ENCODE results near the gene BAIAP2L2.

Gene BAIAP2L2

GRCh38 chr22:38129856-38130255 is 19.4 kb upstream of the BAIAP2L2 start:
- H3K9me3 ChIP-seq (ENCODE audit: control insufficient read depth in 5 of 5, low read length in 5 of 5): no peaks in the 10 kb centered on the region
- H3K4me1 ChIP-seq (ENCODE audit: control insufficient read depth in 5 of 5, insufficient read depth in 5 of 5, low read length in 5 of 5): peaks cover 0 to 13% (median 9%) of the 10 kb centered on the region in 5 donors
- H3K36me3 ChIP-seq (ENCODE audit: control insufficient read depth in 5 of 5, insufficient read depth in 5 of 5, low read length in 5 of 5): peaks cover 0 to 74% (median 67%) of the 10 kb centered on the region in 5 donors
- H3K27ac ChIP-seq (ENCODE audit: low read depth, low read length): no peak overlapping the region
- H3K27me3 ChIP-seq (ENCODE audit: control insufficient read depth in 5 of 5, insufficient read depth in 4 of 5, low read length in 5 of 5): no peaks in the 10 kb centered on the region
- H3K9ac ChIP-seq (ENCODE audit: low read length in 5 of 5): no peak overlapping the region
- no peak overlapping the region for H3K4me3 ChIP-seq (ENCODE audit: low read depth in 1 of 5, low read length in 5 of 5)

- peaks cover 0 to 76% (median 68%) of the 10 kb centered on the region in 5 donors for H3K36me3 ChIP-seq (ENCODE audit: control insufficient read depth in 5 of 5, insufficient read depth in 5 of 5, low read length in 5 of 5)
- no peak overlapping the region for H3K9ac ChIP-seq (ENCODE audit: low read length in 5 of 5)
- no peak overlapping the region for H3K4me3 ChIP-seq (ENCODE audit: low read depth in 1 of 5, low read length in 5 of 5)
- H3K4me1 ChIP-seq (ENCODE audit: control insufficient read depth in 5 of 5, insufficient read depth in 5 of 5, low read length in 5 of 5): peaks cover 0 to 13% (median 9%) of the 10 kb centered on the region in 5 donors
- H3K27ac ChIP-seq (ENCODE audit: low read depth, low read length): no peak overlapping the region
- no peaks in the 10 kb centered on the region for H3K27me3 ChIP-seq (ENCODE audit: control insufficient read depth in 5 of 5, insufficient read depth in 4 of 5, low read length in 5 of 5)
- H3K9me3 ChIP-seq (ENCODE audit: control insufficient read depth in 5 of 5, low read length in 5 of 5): no peaks in the 10 kb centered on the region
Observed at GRCh38 chr22:38129021-38129420, 18.5 kb upstream of the BAIAP2L2 start.

GRCh38 chr22:38127869-38128268 is 17.4 kb upstream of the BAIAP2L2 start:
- Histone ChIP-seq H3K27me3 (ENCODE audit: control insufficient read depth in 5 of 5, insufficient read depth in 4 of 5, low read length in 5 of 5) (no peaks in the 10 kb centered on the region), H3K4me3 (ENCODE audit: low read depth in 1 of 5, low read length in 5 of 5) (no peak overlapping the region), H3K4me1 (ENCODE audit: control insufficient read depth in 5 of 5, insufficient read depth in 5 of 5, low read length in 5 of 5) (peaks cover 0 to 13% (median 9%) of the 10 kb centered on the region in 5 donors), H3K9ac (ENCODE audit: low read length in 5 of 5) (no peak overlapping the region), H3K27ac (ENCODE audit: low read depth, low read length) (no peak overlapping the region), H3K36me3 (ENCODE audit: control insufficient read depth in 5 of 5, insufficient read depth in 5 of 5, low read length in 5 of 5) (peaks cover 0 to 67% (median 59%) of the 10 kb centered on the region in 5 donors), H3K9me3 (ENCODE audit: control insufficient read depth in 5 of 5, low read length in 5 of 5) (no peaks in the 10 kb centered on the region)

- H3K27me3 ChIP-seq (ENCODE audit: control insufficient read depth in 5 of 5, insufficient read depth in 4 of 5, low read length in 5 of 5): no peaks in the 10 kb centered on the region
- H3K4me1 ChIP-seq (ENCODE audit: control insufficient read depth in 5 of 5, insufficient read depth in 5 of 5, low read length in 5 of 5): peaks cover 0 to 13% (median 9%) of the 10 kb centered on the region in 5 donors
- no peak overlapping the region for H3K4me3 ChIP-seq (ENCODE audit: low read depth in 1 of 5, low read length in 5 of 5)
- no peak overlapping the region for H3K27ac ChIP-seq (ENCODE audit: low read depth, low read length)
- H3K9me3 ChIP-seq (ENCODE audit: control insufficient read depth in 5 of 5, low read length in 5 of 5): no peaks in the 10 kb centered on the region
- no peak overlapping the region for H3K9ac ChIP-seq (ENCODE audit: low read length in 5 of 5)
- peaks cover 0 to 60% (median 52%) of the 10 kb centered on the region in 5 donors for H3K36me3 ChIP-seq (ENCODE audit: control insufficient read depth in 5 of 5, insufficient read depth in 5 of 5, low read length in 5 of 5)
Observed at GRCh38 chr22:38126928-38127668, 16.6 kb upstream of the BAIAP2L2 start.

- Histone ChIP-seq H3K4me3 (ENCODE audit: low read depth in 1 of 5, low read length in 5 of 5) (no peak overlapping the region), H3K36me3 (ENCODE audit: control insufficient read depth in 5 of 5, insufficient read depth in 5 of 5, low read length in 5 of 5) (peaks cover 0 to 60% (median 51%) of the 10 kb centered on the region in 5 donors), H3K9me3 (ENCODE audit: control insufficient read depth in 5 of 5, low read length in 5 of 5) (no peaks in the 10 kb centered on the region), H3K27me3 (ENCODE audit: control insufficient read depth in 5 of 5, insufficient read depth in 4 of 5, low read length in 5 of 5) (no peaks in the 10 kb centered on the region), H3K9ac (ENCODE audit: low read length in 5 of 5) (no peak overlapping the region), H3K27ac (ENCODE audit: low read depth, low read length) (no peak overlapping the region), H3K4me1 (ENCODE audit: control insufficient read depth in 5 of 5, insufficient read depth in 5 of 5, low read length in 5 of 5) (peaks cover 0 to 5% (median under 1%) of the 10 kb centered on the region in 5 donors)
Observed at GRCh38 chr22:38125751-38126201, 15.3 kb upstream of the BAIAP2L2 start.

- Histone ChIP-seq H3K27ac (ENCODE audit: low read depth, low read length) (no peak overlapping the region), H3K36me3 (ENCODE audit: control insufficient read depth in 5 of 5, insufficient read depth in 5 of 5, low read length in 5 of 5) (peaks cover 0 to 60% (median 53%) of the 10 kb centered on the region in 5 donors), H3K27me3 (ENCODE audit: control insufficient read depth in 5 of 5, insufficient read depth in 4 of 5, low read length in 5 of 5) (no peaks in the 10 kb centered on the region), H3K4me1 (ENCODE audit: control insufficient read depth in 5 of 5, insufficient read depth in 5 of 5, low read length in 5 of 5) (peaks cover 0 to 5% (median 0%) of the 10 kb centered on the region in 5 donors), H3K4me3 (ENCODE audit: low read depth in 1 of 5, low read length in 5 of 5) (no peak overlapping the region), H3K9ac (ENCODE audit: low read length in 5 of 5) (no peak overlapping the region), H3K9me3 (ENCODE audit: control insufficient read depth in 5 of 5, low read length in 5 of 5) (no peaks in the 10 kb centered on the region)
Observed at GRCh38 chr22:38125038-38125610, 14.6 kb upstream of the BAIAP2L2 start.

GRCh38 chr22:38124236-38124974 is 13.9 kb upstream of the BAIAP2L2 start:
- H3K36me3 ChIP-seq (ENCODE audit: control insufficient read depth in 5 of 5, insufficient read depth in 5 of 5, low read length in 5 of 5): peaks cover 0 to 54% (median 48%) of the 10 kb centered on the region in 5 donors
- no peak overlapping the region for H3K4me3 ChIP-seq (ENCODE audit: low read depth in 1 of 5, low read length in 5 of 5)
- H3K4me1 ChIP-seq (ENCODE audit: control insufficient read depth in 5 of 5, insufficient read depth in 5 of 5, low read length in 5 of 5): peaks cover 0 to 5% (median 0%) of the 10 kb centered on the region in 5 donors
- no peaks in the 10 kb centered on the region for H3K9me3 ChIP-seq (ENCODE audit: control insufficient read depth in 5 of 5, low read length in 5 of 5)
- H3K9ac ChIP-seq (ENCODE audit: low read length in 5 of 5): no peak overlapping the region
- no peaks in the 10 kb centered on the region for H3K27me3 ChIP-seq (ENCODE audit: control insufficient read depth in 5 of 5, insufficient read depth in 4 of 5, low read length in 5 of 5)
- H3K27ac ChIP-seq (ENCODE audit: low read depth, low read length): no peak overlapping the region

GRCh38 chr22:38122616-38123015 is 12.1 kb upstream of the BAIAP2L2 start:
- Histone ChIP-seq H3K4me1 (ENCODE audit: control insufficient read depth in 5 of 5, insufficient read depth in 5 of 5, low read length in 5 of 5) (peaks cover 0 to under 1% (median 0%) of the 10 kb centered on the region in 5 donors), H3K4me3 (ENCODE audit: low read depth in 1 of 5, low read length in 5 of 5) (no peak overlapping the region), H3K27me3 (ENCODE audit: control insufficient read depth in 5 of 5, insufficient read depth in 4 of 5, low read length in 5 of 5) (no peaks in the 10 kb centered on the region), H3K9me3 (ENCODE audit: control insufficient read depth in 5 of 5, low read length in 5 of 5) (no peaks in the 10 kb centered on the region), H3K27ac (ENCODE audit: low read depth, low read length) (no peak overlapping the region), H3K9ac (ENCODE audit: low read length in 5 of 5) (no peak overlapping the region), H3K36me3 (ENCODE audit: control insufficient read depth in 5 of 5, insufficient read depth in 5 of 5, low read length in 5 of 5) (peaks cover 3 to 39% (median 36%) of the 10 kb centered on the region in 5 donors)

GRCh38 chr22:38120359-38121110 is 10.1 kb upstream of the BAIAP2L2 start:
- H3K4me1 ChIP-seq (ENCODE audit: control insufficient read depth in 5 of 5, insufficient read depth in 5 of 5, low read length in 5 of 5): no peaks in the 10 kb centered on the region
- H3K4me3 ChIP-seq (ENCODE audit: low read depth in 1 of 5, low read length in 5 of 5): no peak overlapping the region
- no peaks in the 10 kb centered on the region for H3K27me3 ChIP-seq (ENCODE audit: control insufficient read depth in 5 of 5, insufficient read depth in 4 of 5, low read length in 5 of 5)
- H3K27ac ChIP-seq (ENCODE audit: low read depth, low read length): no peak overlapping the region
- H3K9ac ChIP-seq (ENCODE audit: low read length in 5 of 5): no peak overlapping the region
- no peaks in the 10 kb centered on the region for H3K9me3 ChIP-seq (ENCODE audit: control insufficient read depth in 5 of 5, low read length in 5 of 5)
- peaks cover 3 to 24% (median 17%) of the 10 kb centered on the region in 5 donors for H3K36me3 ChIP-seq (ENCODE audit: control insufficient read depth in 5 of 5, insufficient read depth in 5 of 5, low read length in 5 of 5)

All from subcutaneous abdominal adipose tissue (tissue), 5 donors.